HG02973 (cell line): ENCODE measurements around the gene EIF4A3.
"Not testable (repeated sequence)": the region's sequence is repeated elsewhere in the genome, so short reads cannot be mapped to it uniquely, and the experiment has no call there.

Experiments used
- ATAC-seq: cut with Tn5 transposase; IDR thresholded peaks from one replicate; pipeline ENCODE4 v1.9.1; 2021; ENCODE audit warnings: moderate library complexity; ENCODE audit not compliant: unreplicated experiment

The EIF4A3 gene

GRCh38 chr17:80101946-80102663 is 44.8 kb downstream of the EIF4A3 start:
- ATAC-seq = peak; percentile 6

GRCh38 chr17:80101011-80101945 is 45.6 kb downstream of the EIF4A3 start, which contains the start of gene GAA:
Gene GAA, plus strand, starts transcription at chr17:80101581. Its CDS starts 3,006 bp downstream, at chr17:80104587.
- peak; percentile 56 for ATAC-seq

- no peak for ATAC-seq
Observed at GRCh38 chr17:80100035-80100323, 46.9 kb downstream of the EIF4A3 start.

- ATAC-seq = no peak
Observed at GRCh38 chr17:80099291-80100034, 47.5 kb downstream of the EIF4A3 start.

GRCh38 chr17:80097844-80098691 is 48.9 kb downstream of the EIF4A3 start:
- ATAC-seq = no peak

- ATAC-seq = no peak
Observed at GRCh38 chr17:80097127-80097621, 49.8 kb downstream of the EIF4A3 start.

GRCh38 chr17:80096561-80097021 is 50.3 kb downstream of the EIF4A3 start:
- ATAC-seq = no peak

- ATAC-seq = no peak
Observed at GRCh38 chr17:80095844-80096475, 51.0 kb downstream of the EIF4A3 start.

GRCh38 chr17:80095038-80095843 is 51.7 kb downstream of the EIF4A3 start:
- ATAC-seq = no peak

- ATAC-seq = no peak
Observed at GRCh38 chr17:80092959-80093358, 54.0 kb downstream of the EIF4A3 start.

- ATAC-seq = no peak
Observed at GRCh38 chr17:80091376-80091775, 55.6 kb downstream of the EIF4A3 start.

- not testable (repeated sequence) for ATAC-seq
Observed at GRCh38 chr17:80090164-80090563, 56.8 kb downstream of the EIF4A3 start.

- no peak for ATAC-seq
Observed at GRCh38 chr17:80089762-80090161, 57.2 kb downstream of the EIF4A3 start.

GRCh38 chr17:80087346-80088265 is 59.3 kb downstream of the EIF4A3 start:
- no peak for ATAC-seq

- ATAC-seq = no peak
Observed at GRCh38 chr17:80086616-80087015, 60.3 kb downstream of the EIF4A3 start.

GRCh38 chr17:80086081-80086480 is 60.8 kb downstream of the EIF4A3 start:
- ATAC-seq = no peak

- no peak for ATAC-seq
Observed at GRCh38 chr17:80084773-80085172, 62.2 kb downstream of the EIF4A3 start.
